NCI-H524 (cell line): ENCODE data around the gene PRKAR1B.

ENCODE experiments used
- DNase-seq, 2 experiments: peaks; one replicate each; lab custom pipeline; 2025; lab: John Stamatoyannopoulos, UW

The PRKAR1B gene

GRCh38 chr7:589781-590575 lies 137.1 kb downstream of the PRKAR1B start:
- DNase-seq = no peak

- DNase-seq = no peak
Measured at GRCh38 chr7:587767-588166, 139.3 kb downstream of the PRKAR1B start.

- no peak for DNase-seq
Measured at GRCh38 chr7:586494-586893, 140.6 kb downstream of the PRKAR1B start.

- DNase-seq = no peak
Measured at GRCh38 chr7:585873-586272, 141.2 kb downstream of the PRKAR1B start.

DNA sequence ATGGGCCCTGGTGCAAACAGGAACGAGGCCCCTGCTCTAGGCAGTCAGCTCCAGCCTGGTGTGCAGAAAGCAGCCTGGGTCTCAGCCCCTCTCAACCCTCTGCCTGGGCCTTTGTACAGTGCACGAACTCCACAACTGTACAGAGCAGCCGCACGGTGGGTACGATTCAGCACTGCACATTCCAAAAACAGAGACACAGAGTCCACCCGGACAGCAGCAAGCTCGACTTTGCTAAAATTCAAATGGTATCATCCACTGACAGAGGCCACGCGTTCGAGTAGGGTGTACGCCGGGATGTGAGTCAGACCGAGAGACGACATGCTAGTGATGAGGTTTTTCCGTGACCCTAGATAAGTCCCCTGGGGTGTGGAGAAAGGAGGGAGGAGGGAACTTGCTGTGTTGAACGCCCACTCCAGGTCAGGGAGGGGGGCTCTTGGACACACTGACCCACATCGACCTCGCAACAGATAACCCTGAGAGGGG lies 141.8 kb downstream of the PRKAR1B start:
- no peak for DNase-seq

GRCh38 chr7:584820-585219 lies 142.3 kb downstream of the PRKAR1B start:
- DNase-seq = no peak

DNA sequence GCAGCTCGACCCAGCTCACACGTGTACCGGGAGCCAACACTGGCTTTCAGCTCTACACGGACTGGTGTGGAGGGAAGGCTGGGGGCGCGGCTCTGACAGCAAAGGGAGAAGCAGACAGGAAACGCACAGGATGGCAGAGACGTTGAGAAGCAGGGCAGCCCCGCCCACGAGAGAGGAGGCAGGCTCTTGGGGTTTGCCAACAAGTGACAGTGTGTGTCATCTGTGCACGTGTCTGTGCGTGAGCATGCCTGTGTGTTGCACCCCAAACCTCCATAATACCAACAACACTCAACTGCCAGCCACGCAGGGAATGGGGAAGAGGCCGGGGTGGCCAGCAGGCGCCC lies 143.0 kb downstream of the PRKAR1B start:
- no peak for DNase-seq

- no peak for DNase-seq
Measured at GRCh38 chr7:583410-584121, 143.5 kb downstream of the PRKAR1B start.

DNA sequence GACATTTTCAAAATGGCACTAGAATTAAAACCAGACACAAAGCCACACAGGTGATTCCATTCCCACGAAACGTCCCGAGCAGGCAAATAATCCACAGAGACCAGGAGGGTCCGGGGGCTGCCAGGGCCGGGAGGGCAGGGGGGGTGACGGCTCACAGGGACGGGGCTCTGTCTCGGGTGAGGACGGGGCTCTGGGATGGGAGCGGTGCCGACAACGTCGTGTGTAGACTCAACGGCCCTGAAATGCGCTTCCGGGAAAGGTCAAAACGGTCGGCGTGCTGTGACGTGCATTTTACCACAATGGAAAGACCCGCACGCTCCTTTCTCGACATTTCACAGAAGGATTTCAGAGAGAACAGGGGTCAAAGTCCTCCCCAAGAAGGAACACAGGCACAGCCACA lies 144.2 kb downstream of the PRKAR1B start:
- no peak for DNase-seq

DNA sequence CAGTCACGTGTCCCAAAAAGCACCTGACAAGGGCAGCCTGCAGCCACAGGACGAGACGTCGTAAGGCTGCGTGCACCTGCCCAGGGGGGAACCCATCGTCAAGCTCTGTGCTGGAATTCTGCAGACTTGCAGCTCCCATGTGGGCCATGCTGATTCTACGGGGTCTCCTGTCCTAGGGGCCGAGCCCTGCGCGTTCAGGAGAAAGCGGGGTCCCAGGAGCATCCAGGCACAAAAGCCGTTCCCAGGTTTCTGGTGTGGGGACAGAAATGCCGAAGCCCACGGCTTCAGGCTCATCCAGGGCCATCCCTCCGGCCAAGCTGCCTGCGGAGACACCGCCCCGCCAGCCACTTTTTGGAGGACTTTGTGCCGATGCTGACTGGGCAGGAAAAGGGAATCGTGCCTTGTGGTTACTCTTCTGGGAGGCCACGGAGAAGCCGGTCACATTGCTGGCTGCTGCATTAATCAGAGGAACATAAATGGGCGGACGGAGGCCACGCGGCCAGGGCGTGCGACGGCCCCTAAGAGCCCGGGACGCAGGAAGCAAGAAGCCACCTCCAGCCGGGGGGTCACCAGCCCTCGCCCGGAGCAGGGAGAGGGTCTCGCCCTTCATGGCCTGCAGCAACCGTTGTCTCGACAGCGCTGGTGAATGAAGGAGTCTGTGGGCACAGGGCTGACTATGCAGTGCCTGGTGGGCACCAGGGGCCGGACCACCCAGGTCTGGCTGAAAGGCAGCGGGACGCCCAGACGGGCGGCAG lies 144.8 kb downstream of the PRKAR1B start:
- no peak for DNase-seq

- no peak for DNase-seq
Measured at GRCh38 chr7:578386-578785, 148.7 kb downstream of the PRKAR1B start.

- no peak for DNase-seq
Measured at GRCh38 chr7:577741-578370, 149.2 kb downstream of the PRKAR1B start.

- no peak for DNase-seq
Measured at GRCh38 chr7:577278-577665, 149.8 kb downstream of the PRKAR1B start.

- no peak for DNase-seq
Measured at GRCh38 chr7:576524-577277, 150.4 kb downstream of the PRKAR1B start.

DNA sequence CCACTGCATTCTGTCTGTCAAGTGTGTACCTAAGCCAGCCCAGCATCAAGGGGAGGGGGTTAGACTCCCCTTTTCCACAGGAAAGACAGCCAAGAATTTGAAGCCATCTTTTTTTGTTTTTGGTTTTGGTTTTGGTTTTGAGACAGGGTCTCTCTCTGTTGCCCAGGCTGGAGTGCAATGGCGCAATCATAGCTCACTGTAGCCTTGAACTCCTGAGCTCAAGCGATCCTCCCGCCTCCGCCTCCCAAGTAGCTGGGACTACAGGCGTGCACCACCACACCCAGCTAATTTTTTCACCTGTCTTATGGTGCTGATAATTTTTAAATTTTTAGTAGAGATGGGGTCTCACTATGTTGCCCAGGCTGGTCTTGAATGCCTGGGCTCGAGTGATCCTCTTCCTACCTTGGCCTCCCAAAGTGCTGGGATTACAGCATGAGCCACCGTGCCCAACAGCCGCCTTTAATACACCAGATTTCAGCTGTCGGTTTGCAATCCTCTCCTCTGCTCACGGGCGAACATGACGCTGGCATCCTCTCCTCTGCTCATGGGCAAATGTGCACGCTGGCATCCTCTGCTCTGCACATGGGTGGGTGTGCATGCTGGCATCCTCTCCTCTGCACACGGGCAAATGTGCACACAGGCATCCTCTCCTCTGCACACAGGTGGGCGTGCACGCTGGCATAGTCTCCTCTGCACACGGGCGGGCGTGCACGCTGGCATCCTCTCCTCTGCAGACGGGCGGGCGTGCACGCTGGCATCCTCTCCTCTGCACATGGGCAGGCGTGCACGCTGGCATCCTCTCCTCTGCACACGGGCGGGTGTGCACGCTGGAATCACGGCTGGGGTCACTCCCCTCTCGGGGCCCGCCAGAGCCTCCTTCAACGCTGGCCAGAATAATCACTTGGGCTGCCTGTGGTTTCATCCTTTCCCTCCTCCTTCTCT lies 151.4 kb downstream of the PRKAR1B start:
- DNase-seq = no peak

GRCh38 chr7:574661-575395 lies 152.3 kb downstream of the PRKAR1B start:
- DNase-seq = peak; percentile 54 to 84

DNA sequence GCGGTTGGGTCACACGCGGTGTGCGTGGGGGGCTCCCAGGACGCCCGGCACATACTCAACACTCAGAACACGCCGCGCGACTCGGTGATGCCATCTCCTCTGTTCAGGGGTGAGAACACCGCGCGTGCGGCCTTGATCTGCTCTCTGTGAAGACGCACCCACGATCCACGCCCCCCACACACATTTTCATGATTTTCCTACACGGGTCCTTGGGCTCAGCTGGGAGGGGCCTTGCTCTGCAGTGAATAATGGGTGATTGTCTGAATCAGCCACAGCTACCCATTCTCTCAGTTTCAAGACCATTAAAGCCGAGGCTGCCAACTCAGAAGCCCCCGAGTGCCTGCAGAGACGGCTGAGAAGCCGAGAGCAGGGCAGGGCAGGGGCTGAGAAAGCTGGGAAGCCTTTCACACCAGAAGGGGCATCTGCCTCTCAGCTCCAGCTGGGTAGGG lies 153.1 kb downstream of the PRKAR1B start:
- peak in 1 of 2 experiments; percentile 4 for DNase-seq

GRCh38 chr7:573269-573932 lies 153.7 kb downstream of the PRKAR1B start:
- DNase-seq = no peak
